K562 (cell line): Measurements from ENCODE around the gene LAGE3. TPM values are rescaled to one million over a fixed set of nuclear protein-coding genes. Genes with fewer than 3 reads are reported as not detected.

Experiments
- CBX1 ChIP-seq: sonication (generic); IDR thresholded peaks from 2 replicates; pipeline ENCODE4 v1.6.1; 2016; ENCODE audit warnings: antibody characterized with exemption, low read depth, mild to moderate bottlenecking
- EGR1 ChIP-seq: fragments of 450-650 bp; conservative IDR thresholded peaks from 2 replicates; pipeline ENCODE4 v1.6.1; 2017; ENCODE audit warnings: mild to moderate bottlenecking
- ELF4 ChIP-seq: fragments of 450-650 bp; formaldehyde crosslinking; IDR thresholded peaks from 2 replicates; pipeline ENCODE4 v1.4.0; 2022; ENCODE audit warnings: missing genetic modification characterization
- POLR2B ChIP-seq: fragments of 450-650 bp; IDR thresholded peaks from 2 replicates; pipeline ENCODE4 v1.6.1; 2018; ENCODE audit warnings: low read depth; ENCODE audit not compliant: partially characterized antibody
- SREBF2 ChIP-seq: sonication (generic); formaldehyde crosslinking; IDR thresholded peaks from 2 replicates; pipeline ENCODE4 v1.4.0; 2020; ENCODE audit warnings: mild to moderate bottlenecking, missing genetic modification reagents
- polyA plus RNA-seq, 8 experiments: library from polyadenylated mRNA; depleted of rRNA in 4 of 8; stranded (reverse) in 5 of 8; unstranded in 3 of 8; fragments of >200 nt; fragmentation: Nextera tagmentation in 2 of 8; fragmentation: Illumina TruSeq in 1 of 8; extraction: Ambion mirVana in 2 of 8; extraction: Trizol in 1 of 8; gene quantifications; 2 replicates each; pipeline versions ENCODE4 v1.2.1 to v1.2.3, GENCODE V29; 2011 to 2014; ENCODE audit warnings: inconsistent platforms in 1 of 8, missing spikeins in 1 of 8
- total RNA-seq, 7 experiments: library from RNA; depleted of rRNA in 6 of 7; stranded (reverse); fragments of >200 nt in 6 of 7; fragmentation: Illumina TruSeq in 2 of 7; extraction: Trizol in 2 of 7; gene quantifications; 2 replicates each; pipeline versions ENCODE4 v1.2.1 to v1.2.3, GENCODE V29; 2011 to 2021; ENCODE audit warnings: low replicate concordance in 1 of 7
- TF ChIP-seq, protein P1 (sequence below): sonication (generic); formaldehyde crosslinking; IDR thresholded peaks from 2 replicates; pipeline ENCODE4 v1.8.0; 2022; ENCODE audit warnings: mild to moderate bottlenecking, missing genetic modification reagents
- TF ChIP-seq, protein P2 (sequence below): sonication (generic); formaldehyde crosslinking; IDR thresholded peaks from 2 replicates; pipeline ENCODE4 v1.8.0; 2022; ENCODE audit warnings: mild to moderate bottlenecking, missing genetic modification reagents
- TF ChIP-seq, protein P3 (sequence below): sonication (generic); formaldehyde crosslinking; IDR thresholded peaks from 2 replicates; pipeline ENCODE4 v1.8.1; 2022; ENCODE audit warnings: missing genetic modification reagents
- TF ChIP-seq, protein P4 (sequence below): IDR thresholded peaks from 3 replicates; pipeline ENCODE4 v1.6.1; 2011; ENCODE audit warnings: borderline replicate concordance, mild to moderate bottlenecking; ENCODE audit not compliant: insufficient read length, insufficient read depth
- TF ChIP-seq, protein P5 (sequence below), 2 experiments: fragments of 450-650 bp in 1 of 2; sonication (generic) in 1 of 2; formaldehyde crosslinking in 1 of 2; IDR thresholded peaks; 2 replicates each; pipeline versions ENCODE4 v1.7.1 to v1.9.0; 2016 to 2022; ENCODE audit warnings: inconsistent platforms in 1 of 2, mild to moderate bottlenecking in 1 of 2, missing genetic modification reagents in 1 of 2

Gene LAGE3
- total and polyA plus RNA-seq, 9 of the 15 experiments (the other 6 are each of a cell fraction or from before 2014, with no cell fraction given), result 28.2 to 125 (median 35.8) TPM

DNA sequence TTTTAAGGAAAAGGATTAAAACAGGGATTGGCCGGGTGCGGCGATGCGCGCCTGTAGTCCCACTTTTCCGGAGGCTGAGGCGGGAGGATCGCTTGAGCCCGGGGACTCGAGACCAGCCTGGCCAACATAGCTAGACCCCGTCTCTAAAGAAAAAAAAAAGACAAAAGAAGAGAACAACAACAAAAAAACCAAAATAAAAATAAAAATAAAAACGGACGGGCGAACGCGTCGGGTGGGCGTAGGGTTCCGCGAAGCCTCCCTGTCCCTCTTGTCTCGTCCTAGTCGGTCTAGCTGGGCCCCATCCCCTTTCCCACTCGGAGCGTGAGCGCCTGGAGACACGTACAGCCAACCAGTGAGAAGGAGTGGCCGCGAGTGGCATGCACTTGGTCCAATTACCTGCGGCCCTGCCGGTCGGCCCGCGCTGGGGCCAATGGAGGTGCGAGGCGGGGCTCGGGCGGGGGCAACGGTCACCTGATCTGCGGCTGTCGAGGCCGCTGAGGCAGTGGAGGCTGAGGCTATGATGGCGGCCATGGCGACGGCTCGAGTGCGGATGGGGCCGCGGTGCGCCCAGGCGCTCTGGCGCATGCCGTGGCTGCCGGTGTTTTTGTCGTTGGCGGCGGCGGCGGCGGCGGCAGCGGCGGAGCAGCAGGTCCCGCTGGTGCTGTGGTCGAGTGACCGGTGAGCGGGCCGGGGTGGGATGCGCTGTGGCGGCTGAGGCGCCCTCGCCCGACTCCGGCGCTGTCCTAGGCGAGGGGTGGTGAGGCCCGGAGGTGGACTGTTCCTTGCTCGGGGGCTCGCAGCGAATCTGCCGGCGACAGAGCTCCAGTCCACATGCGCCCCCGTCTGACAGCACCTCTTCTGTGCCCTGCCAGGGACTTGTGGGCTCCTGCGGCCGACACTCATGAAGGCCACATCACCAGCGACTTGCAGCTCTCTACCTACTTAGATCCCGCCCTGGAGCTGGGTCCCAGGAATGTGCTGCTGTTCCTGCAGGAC, 50.6 kb downstream of the LAGE3 start, which contains the start of gene ATP6AP1 (continued):
- TF ChIP-seq, protein P1, sequence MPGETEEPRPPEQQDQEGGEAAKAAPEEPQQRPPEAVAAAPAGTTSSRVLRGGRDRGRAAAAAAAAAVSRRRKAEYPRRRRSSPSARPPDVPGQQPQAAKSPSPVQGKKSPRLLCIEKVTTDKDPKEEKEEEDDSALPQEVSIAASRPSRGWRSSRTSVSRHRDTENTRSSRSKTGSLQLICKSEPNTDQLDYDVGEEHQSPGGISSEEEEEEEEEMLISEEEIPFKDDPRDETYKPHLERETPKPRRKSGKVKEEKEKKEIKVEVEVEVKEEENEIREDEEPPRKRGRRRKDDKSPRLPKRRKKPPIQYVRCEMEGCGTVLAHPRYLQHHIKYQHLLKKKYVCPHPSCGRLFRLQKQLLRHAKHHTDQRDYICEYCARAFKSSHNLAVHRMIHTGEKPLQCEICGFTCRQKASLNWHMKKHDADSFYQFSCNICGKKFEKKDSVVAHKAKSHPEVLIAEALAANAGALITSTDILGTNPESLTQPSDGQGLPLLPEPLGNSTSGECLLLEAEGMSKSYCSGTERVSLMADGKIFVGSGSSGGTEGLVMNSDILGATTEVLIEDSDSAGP (CRISPR knock-in tag), result no peak
- TF ChIP-seq CBX1 (no peak), ELF4 (CRISPR knock-in tag) (no peak), POLR2B (peak; percentile 35), EGR1 (no peak), SREBF2 (CRISPR knock-in tag) (no peak)
- TF ChIP-seq, protein P2, sequence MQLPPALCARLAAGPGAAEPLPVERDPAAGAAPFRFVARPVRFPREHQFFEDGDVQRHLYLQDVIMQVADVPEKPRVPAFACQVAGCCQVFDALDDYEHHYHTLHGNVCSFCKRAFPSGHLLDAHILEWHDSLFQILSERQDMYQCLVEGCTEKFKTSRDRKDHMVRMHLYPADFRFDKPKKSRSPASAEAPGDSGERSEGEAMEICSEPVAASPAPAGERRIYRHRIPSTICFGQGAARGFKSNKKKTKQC (CRISPR knock-in tag), result no peak; the same call in 1 of the 2 replicates
- TF ChIP-seq, protein P3, sequence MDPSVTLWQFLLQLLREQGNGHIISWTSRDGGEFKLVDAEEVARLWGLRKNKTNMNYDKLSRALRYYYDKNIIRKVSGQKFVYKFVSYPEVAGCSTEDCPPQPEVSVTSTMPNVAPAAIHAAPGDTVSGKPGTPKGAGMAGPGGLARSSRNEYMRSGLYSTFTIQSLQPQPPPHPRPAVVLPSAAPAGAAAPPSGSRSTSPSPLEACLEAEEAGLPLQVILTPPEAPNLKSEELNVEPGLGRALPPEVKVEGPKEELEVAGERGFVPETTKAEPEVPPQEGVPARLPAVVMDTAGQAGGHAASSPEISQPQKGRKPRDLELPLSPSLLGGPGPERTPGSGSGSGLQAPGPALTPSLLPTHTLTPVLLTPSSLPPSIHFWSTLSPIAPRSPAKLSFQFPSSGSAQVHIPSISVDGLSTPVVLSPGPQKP, result no peak
- TF ChIP-seq, protein P4, sequence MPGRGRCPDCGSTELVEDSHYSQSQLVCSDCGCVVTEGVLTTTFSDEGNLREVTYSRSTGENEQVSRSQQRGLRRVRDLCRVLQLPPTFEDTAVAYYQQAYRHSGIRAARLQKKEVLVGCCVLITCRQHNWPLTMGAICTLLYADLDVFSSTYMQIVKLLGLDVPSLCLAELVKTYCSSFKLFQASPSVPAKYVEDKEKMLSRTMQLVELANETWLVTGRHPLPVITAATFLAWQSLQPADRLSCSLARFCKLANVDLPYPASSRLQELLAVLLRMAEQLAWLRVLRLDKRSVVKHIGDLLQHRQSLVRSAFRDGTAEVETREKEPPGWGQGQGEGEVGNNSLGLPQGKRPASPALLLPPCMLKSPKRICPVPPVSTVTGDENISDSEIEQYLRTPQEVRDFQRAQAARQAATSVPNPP, result no peak
- TF ChIP-seq, protein P5, sequence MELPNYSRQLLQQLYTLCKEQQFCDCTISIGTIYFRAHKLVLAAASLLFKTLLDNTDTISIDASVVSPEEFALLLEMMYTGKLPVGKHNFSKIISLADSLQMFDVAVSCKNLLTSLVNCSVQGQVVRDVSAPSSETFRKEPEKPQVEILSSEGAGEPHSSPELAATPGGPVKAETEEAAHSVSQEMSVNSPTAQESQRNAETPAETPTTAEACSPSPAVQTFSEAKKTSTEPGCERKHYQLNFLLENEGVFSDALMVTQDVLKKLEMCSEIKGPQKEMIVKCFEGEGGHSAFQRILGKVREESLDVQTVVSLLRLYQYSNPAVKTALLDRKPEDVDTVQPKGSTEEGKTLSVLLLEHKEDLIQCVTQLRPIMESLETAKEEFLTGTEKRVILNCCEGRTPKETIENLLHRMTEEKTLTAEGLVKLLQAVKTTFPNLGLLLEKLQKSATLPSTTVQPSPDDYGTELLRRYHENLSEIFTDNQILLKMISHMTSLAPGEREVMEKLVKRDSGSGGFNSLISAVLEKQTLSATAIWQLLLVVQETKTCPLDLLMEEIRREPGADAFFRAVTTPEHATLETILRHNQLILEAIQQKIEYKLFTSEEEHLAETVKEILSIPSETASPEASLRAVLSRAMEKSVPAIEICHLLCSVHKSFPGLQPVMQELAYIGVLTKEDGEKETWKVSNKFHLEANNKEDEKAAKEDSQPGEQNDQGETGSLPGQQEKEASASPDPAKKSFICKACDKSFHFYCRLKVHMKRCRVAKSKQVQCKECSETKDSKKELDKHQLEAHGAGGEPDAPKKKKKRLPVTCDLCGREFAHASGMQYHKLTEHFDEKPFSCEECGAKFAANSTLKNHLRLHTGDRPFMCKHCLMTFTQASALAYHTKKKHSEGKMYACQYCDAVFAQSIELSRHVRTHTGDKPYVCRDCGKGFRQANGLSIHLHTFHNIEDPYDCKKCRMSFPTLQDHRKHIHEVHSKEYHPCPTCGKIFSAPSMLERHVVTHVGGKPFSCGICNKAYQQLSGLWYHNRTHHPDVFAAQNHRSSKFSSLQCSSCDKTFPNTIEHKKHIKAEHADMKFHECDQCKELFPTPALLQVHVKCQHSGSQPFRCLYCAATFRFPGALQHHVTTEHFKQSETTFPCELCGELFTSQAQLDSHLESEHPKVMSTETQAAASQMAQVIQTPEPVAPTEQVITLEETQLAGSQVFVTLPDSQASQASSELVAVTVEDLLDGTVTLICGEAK (IDR thresholded peaks at IDR 0.05), result peak; percentile 18; the same call in 1 of the 2 replicates
- TF ChIP-seq, protein P5 (CRISPR knock-in tag; IDR thresholded peaks at IDR 0.05), result no peak
